ENCODE measurements around the gene TTF1.

The TTF1 gene, protein sequence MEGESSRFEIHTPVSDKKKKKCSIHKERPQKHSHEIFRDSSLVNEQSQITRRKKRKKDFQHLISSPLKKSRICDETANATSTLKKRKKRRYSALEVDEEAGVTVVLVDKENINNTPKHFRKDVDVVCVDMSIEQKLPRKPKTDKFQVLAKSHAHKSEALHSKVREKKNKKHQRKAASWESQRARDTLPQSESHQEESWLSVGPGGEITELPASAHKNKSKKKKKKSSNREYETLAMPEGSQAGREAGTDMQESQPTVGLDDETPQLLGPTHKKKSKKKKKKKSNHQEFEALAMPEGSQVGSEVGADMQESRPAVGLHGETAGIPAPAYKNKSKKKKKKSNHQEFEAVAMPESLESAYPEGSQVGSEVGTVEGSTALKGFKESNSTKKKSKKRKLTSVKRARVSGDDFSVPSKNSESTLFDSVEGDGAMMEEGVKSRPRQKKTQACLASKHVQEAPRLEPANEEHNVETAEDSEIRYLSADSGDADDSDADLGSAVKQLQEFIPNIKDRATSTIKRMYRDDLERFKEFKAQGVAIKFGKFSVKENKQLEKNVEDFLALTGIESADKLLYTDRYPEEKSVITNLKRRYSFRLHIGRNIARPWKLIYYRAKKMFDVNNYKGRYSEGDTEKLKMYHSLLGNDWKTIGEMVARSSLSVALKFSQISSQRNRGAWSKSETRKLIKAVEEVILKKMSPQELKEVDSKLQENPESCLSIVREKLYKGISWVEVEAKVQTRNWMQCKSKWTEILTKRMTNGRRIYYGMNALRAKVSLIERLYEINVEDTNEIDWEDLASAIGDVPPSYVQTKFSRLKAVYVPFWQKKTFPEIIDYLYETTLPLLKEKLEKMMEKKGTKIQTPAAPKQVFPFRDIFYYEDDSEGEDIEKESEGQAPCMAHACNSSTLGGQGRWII

GRCh38 chr9:132406554-132407122, at the start of gene TTF1:
TSS of gene TTF1 (minus strand) at chr9:132406840. CDS start at chr9:132402821, 4,019 bp downstream.
- DNase-seq (ENCODE audit: low read depth), result peak; percentile 92

- DNase-seq (ENCODE audit: low read depth), result no peak
Observed at GRCh38 chr9:132456241-132456640, 49.6 kb upstream of the TTF1 start.

DNA sequence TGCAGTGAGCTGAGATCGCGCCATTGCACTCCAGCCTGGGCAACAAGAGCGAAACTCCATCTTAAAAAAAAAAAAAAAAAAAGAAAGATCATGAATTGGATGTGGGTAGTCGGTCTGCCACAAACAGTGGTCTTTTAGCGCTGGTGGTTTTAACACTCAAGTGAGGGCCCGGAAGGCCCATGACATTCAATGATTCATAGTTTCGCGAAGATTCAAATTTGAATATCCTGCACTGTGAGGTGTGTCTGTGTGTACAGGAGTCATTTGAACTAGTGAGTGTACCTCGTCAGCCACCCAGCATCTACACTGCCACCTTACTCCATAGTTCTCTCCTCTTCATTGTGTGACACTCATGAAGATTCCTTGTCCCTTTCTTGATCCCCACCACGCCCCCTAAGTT, 44.6 kb upstream of the TTF1 start:
- DNase-seq (ENCODE audit: low read depth), result no peak

GRCh38 chr9:132447902-132448301, 41.3 kb upstream of the TTF1 start:
- DNase-seq (ENCODE audit: low read depth), result no peak

DNA sequence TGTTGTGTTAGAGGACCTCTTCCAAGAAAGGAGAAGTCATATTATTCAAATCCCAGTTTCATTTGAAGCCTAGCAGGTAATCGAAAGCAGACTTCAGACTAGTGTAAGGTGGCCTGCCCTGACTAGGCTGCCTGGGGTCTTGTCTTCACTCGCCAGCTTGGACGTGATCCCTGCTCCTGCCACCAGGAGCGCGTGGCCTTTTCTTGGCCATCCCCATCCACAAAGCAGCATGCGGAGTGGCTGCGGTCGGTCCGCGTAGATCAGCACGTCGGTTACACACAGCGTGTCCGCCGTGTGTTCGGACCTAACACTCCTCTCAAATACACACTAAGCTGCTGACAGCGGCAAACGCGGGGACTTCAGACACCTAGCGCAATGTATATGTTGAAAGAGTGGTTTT, 40.7 kb upstream of the TTF1 start:
- no peak for DNase-seq (ENCODE audit: low read depth)

GRCh38 chr9:132446887-132447286, 40.2 kb upstream of the TTF1 start:
- no peak for DNase-seq (ENCODE audit: low read depth)

- no peak for DNase-seq (ENCODE audit: low read depth)
Observed at GRCh38 chr9:132443951-132444607, 37.4 kb upstream of the TTF1 start.

DNA sequence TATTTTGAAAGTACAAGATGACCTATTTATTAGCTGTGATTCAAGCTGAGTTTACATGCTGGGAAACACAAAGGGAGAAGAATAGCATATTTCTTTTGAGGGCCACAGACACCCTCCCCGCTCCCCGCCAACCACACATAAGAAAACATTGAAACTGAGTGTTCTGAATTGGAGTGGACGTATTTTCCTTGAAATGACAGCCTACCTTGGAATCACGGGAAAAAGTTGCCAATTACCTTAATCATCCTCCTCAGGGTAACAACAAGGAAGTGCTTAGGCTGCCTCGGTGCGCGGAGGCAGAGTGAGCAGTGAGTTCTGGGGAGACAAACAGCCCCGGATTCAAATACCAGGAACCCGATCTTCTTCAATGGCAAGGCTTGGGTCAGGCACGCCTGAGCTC, 34.8 kb upstream of the TTF1 start:
- no peak for DNase-seq (ENCODE audit: low read depth)

DNA sequence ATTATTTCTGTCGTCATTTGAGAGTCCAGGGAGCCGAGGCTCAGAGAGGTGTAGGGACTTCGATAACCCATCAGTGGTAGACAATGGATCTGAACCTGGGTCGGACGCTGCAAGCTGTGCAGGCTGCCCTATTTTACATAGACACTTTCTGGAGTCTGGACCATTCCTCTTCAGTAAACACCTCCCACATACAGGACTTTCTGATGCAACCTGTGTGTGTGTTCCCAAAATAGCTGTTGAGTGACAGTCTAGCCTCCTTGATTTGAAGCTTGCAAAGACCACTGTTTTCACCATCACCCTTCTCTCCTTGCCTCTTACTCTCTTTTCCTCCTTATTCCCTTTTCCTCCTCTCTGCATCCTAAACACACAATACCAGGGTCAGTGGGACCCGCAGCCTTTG, 34.1 kb upstream of the TTF1 start:
- DNase-seq (ENCODE audit: low read depth), result no peak

DNA sequence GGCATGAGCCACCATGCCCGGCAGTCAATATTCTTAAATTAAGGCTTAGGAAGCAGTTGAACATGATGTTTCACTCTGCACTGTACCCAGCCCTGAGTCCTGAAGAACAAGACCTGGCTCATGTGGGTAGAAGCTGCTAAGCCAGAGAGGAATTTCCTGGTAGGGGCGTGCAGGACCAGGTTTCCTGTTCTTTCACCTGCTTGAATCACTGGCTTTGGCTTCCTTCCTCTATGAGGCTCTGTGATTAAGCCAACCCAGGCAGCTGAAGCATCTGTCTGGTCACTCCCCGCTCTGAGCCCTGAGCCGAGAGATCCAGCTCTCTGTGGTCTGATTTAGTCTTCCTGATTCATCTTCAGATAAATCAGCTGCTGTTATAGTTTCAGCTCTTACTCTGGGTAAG, 32.5 kb upstream of the TTF1 start:
- DNase-seq (ENCODE audit: low read depth), result no peak

DNA sequence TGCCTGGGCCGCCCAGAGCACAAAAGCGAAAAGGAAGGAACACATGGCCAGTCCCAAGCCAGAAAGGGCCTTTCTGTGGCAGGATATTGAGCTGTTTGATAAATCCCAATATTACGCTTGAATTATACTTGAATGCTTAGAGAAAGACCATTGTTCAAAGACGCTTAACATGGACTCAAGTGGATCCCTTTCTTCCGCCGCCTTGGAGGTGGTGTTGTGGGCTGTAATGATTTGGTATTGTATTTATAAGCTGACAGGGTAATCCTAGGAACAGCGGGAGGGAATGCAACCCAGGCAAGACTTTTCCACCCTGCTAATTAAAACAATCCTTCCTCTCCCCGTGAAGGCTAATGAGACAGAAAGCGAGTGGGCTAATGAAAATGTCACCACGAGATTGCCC, 28.2 kb upstream of the TTF1 start:
- DNase-seq (ENCODE audit: low read depth), result no peak

DNA sequence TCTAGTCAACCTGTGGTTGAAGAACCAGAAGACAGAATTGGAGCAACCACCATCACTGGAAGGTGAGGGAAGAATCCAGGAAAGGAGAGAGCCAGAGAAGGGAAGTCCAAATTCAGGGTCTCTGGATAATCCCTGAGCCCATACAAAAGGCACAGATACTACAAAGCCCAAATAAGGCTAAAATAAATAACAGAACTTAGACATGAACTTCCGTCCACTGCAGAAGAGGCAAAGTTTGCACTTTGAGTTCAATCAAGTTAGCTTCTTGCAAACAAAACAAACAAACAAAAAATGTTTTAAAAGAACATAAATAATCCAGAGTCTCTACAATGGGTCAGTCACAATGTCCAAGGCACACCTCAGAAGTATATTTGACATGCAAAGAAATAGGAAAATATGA, 24.4 kb upstream of the TTF1 start:
- no peak for DNase-seq (ENCODE audit: low read depth)

GRCh38 chr9:132426639-132427414, 20.2 kb upstream of the TTF1 start:
- DNase-seq (ENCODE audit: low read depth), result no peak

DNA sequence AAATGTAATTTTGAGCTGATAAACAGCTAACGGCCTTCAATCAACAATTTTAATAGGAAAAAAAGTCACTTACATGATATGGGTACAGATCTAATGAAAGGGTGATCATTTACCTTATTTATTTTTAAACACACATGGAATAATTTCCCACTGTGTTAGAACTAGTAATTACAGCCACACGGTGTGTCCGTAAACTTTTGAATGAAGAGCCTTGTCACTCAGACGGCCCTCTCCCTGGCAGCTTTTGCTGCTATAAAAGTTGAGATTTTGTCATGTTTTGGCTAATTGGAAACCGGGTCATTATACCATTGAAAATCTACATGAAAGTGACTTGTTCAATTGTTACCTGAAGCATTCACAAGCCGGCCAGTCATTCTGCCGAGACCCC, 19.0 kb upstream of the TTF1 start:
- DNase-seq (ENCODE audit: low read depth), result no peak

GRCh38 chr9:132424857-132425674, 18.4 kb upstream of the TTF1 start:
- DNase-seq (ENCODE audit: low read depth), result no peak

GRCh38 chr9:132423503-132423902, 16.9 kb upstream of the TTF1 start:
- no peak for DNase-seq (ENCODE audit: low read depth)

DNA sequence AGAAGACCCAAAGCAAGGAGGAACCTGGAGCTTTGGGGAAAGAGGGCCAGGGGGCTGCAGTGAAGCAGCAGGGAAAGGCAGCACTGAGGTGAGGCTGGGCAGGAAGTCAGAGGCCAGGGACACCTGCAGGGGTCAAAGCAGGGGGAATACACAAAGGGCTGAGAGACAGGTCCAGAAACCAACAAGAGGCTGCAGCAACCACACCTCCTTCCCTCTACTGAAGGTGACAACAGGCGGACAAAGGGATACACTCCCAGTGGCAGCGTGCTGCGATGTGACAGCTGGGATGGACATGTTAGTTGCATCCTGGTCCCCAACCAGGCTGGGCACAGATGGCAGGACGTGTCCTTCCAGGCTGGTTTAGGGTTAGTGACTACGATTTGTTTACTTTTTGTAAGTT, 15.9 kb upstream of the TTF1 start:
- no peak for DNase-seq (ENCODE audit: low read depth)

DNA sequence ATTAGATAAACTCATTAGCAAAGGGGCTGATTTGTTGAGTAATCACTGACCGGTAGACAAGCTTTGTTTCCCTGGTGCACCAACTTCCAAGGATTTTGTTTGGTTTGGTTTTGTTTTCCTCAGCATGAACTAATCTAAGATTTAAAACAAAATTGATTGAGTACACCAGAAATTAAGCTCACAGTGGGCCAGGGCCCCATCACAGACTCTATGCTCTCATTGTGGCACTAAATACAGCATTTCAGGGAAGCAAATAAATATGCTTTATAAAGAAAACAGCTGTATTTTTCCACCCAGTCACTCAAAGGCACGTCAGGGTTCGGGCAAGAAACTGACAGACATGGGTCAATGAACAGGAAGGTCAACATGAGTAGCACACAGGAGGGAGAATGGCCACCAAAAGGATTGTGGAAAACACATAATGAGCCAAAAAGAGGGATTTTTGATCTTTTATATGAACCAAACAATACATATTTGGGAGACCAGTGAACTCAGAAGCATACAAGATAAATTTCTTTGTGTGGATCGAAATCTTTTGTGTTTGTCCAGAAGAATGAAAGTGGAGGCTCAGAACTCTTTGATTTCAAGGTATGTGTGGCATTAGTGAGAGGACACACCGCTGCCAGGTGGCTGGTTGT, 12.2 kb upstream of the TTF1 start:
- DNase-seq (ENCODE audit: low read depth), result no peak

DNA sequence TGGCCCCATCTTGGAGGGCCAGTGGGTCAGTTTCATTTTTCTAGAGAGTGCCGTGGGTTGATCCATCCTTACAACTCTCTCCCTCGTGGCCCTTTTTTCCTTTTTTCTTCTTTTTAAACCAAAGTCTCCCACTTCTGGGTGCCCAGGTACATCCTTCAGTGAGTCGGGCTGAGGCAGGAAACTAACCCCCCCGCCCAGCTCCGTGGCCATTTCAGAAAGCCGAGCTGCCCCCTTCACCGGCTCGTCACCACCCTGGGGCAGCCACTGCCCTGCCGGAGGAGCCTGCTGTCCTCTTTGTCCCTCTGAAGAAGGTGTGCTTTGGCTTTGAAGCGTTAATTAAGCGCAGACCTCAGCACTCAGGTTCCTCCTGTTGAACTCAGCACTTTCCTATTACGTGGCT, 8.5 kb upstream of the TTF1 start:
- no peak for DNase-seq (ENCODE audit: low read depth)

DNA sequence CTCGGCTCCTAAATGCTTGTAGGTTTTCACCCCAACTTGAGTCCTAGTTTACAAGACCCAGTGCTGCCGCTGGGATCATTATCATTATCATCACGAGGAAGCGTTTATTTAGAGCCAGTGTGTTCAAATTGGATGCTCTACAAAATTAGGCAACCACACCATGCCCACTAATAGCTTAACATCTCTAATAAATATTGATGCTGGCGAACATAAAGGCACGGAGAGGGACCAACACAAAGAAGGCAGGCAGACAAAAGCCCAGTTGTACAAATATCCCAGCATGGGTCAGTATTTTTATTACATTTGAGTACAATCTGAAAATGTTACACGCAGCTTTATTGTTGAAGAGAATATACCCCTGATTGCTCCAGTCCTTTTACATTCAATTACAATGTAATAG, 8.1 kb upstream of the TTF1 start:
- DNase-seq (ENCODE audit: low read depth), result no peak
